ENCODE results near the gene SLC41A3.
"Not testable (repeated sequence)": the region's sequence is repeated elsewhere in the genome, so short reads cannot be mapped to it uniquely, and the experiment has no call there.

The SLC41A3 gene

GRCh38 chr3:126106336-126107202 lies 22.6 kb upstream of the SLC41A3 start:
- DNase-seq (ENCODE audit: low spot score): no peak

GRCh38 chr3:126105691-126106187 lies 21.8 kb upstream of the SLC41A3 start:
- no peak for DNase-seq (ENCODE audit: low spot score)

- no peak for DNase-seq (ENCODE audit: low spot score)
These were observed 21.1 kb upstream of the SLC41A3 start for GRCh38 chr3:126104742-126105605.

- no peak for DNase-seq (ENCODE audit: low spot score)
These were observed 20.2 kb upstream of the SLC41A3 start for GRCh38 chr3:126104028-126104635.

GRCh38 chr3:126103121-126104027 lies 19.4 kb upstream of the SLC41A3 start:
- DNase-seq (ENCODE audit: low spot score): no peak

- DNase-seq (ENCODE audit: low spot score): no peak
These were observed 18.6 kb upstream of the SLC41A3 start for GRCh38 chr3:126102530-126102951.

GRCh38 chr3:126102011-126102410 lies 18.1 kb upstream of the SLC41A3 start:
- DNase-seq (ENCODE audit: low spot score): no peak

- DNase-seq (ENCODE audit: low spot score): no peak
These were observed 17.6 kb upstream of the SLC41A3 start for GRCh38 chr3:126101521-126101982.

- no peak for DNase-seq (ENCODE audit: low spot score)
These were observed 16.8 kb upstream of the SLC41A3 start for GRCh38 chr3:126100634-126101301.

GRCh38 chr3:126100269-126100633 lies 16.3 kb upstream of the SLC41A3 start:
- DNase-seq (ENCODE audit: low spot score): no peak

GRCh38 chr3:126098391-126098858 lies 14.5 kb upstream of the SLC41A3 start:
- no peak for DNase-seq (ENCODE audit: low spot score)

GRCh38 chr3:126097801-126098200 lies 13.9 kb upstream of the SLC41A3 start:
- no peak for DNase-seq (ENCODE audit: low spot score)

GRCh38 chr3:126096274-126096673 lies 12.3 kb upstream of the SLC41A3 start:
- not testable (repeated sequence) for DNase-seq (ENCODE audit: low spot score)

GRCh38 chr3:126092128-126092527 lies 8.2 kb upstream of the SLC41A3 start:
- not testable (repeated sequence) for DNase-seq (ENCODE audit: low spot score)

GRCh38 chr3:126087552-126088175 lies 3.7 kb upstream of the SLC41A3 start:
- DNase-seq (ENCODE audit: low spot score): no peak

GRCh38 chr3:126085841-126086240 lies 1.9 kb upstream of the SLC41A3 start:
- no peak for DNase-seq (ENCODE audit: low spot score)

- no peak for DNase-seq (ENCODE audit: low spot score)
These were observed 1.4 kb upstream of the SLC41A3 start for GRCh38 chr3:126085276-126085675.

- DNase-seq (ENCODE audit: low spot score): no peak
These were observed 850 bp upstream of the SLC41A3 start for GRCh38 chr3:126084768-126085180.

- peak; percentile 19 for DNase-seq (ENCODE audit: low spot score)
These were observed 412 bp downstream of the SLC41A3 start for GRCh38 chr3:126083511-126083912.

- DNase-seq (ENCODE audit: low spot score): no peak
These were observed 832 bp downstream of the SLC41A3 start for GRCh38 chr3:126083138-126083445.
